Measurements from ENCODE around the gene ACSL5.
"Not testable (repeated sequence)": the region's sequence is repeated elsewhere in the genome, so short reads cannot be mapped to it uniquely, and the experiment has no call there.

The ACSL5 gene

GRCh38 chr10:112383325-112383724, 9.4 kb downstream of the ACSL5 start:
- DNase-seq (ENCODE audit: extremely low read depth, low read depth) = no peak

GRCh38 chr10:112384141-112384540, 10.2 kb downstream of the ACSL5 start:
- TF ChIP-seq CTCF (IDR thresholded peaks at IDR 0.05; ENCODE audit: low read depth, low read length, missing control alignments) = no peak
- DNase-seq (ENCODE audit: extremely low read depth, low read depth) = no peak
- no peak overlapping the region for H3K4me3 ChIP-seq (replicated peaks; ENCODE audit: low read depth, low read length)

More at GRCh38 chr10:112383325-112383724, 9.4 kb downstream of the ACSL5 start:
- H3K4me3 ChIP-seq (replicated peaks; ENCODE audit: low read depth, low read length) = no peak overlapping the region
- no peak for TF ChIP-seq CTCF (IDR thresholded peaks at IDR 0.05; ENCODE audit: low read depth, low read length, missing control alignments)

- DNase-seq (ENCODE audit: extremely low read depth, low read depth) = no peak
- no peak overlapping the region for H3K4me3 ChIP-seq (replicated peaks; ENCODE audit: low read depth, low read length)
- no peak for TF ChIP-seq CTCF (IDR thresholded peaks at IDR 0.05; ENCODE audit: low read depth, low read length, missing control alignments)
Observed at GRCh38 chr10:112385201-112385600, 11.3 kb downstream of the ACSL5 start.

GRCh38 chr10:112388056-112388455, 14.1 kb downstream of the ACSL5 start:
- not testable (repeated sequence) for DNase-seq (ENCODE audit: extremely low read depth, low read depth); H3K4me3 ChIP-seq (replicated peaks; ENCODE audit: low read depth, low read length)

GRCh38 chr10:112388548-112388947, 14.6 kb downstream of the ACSL5 start:
- H3K4me3 ChIP-seq (replicated peaks; ENCODE audit: low read depth, low read length) = no peak overlapping the region
- no peak for TF ChIP-seq CTCF (IDR thresholded peaks at IDR 0.05; ENCODE audit: low read depth, low read length, missing control alignments)
- no peak for DNase-seq (ENCODE audit: extremely low read depth, low read depth)

- H3K4me3 ChIP-seq (replicated peaks; ENCODE audit: low read depth, low read length) = no peak overlapping the region
- no peak for TF ChIP-seq CTCF (IDR thresholded peaks at IDR 0.05; ENCODE audit: low read depth, low read length, missing control alignments)
- peak; percentile 38 for DNase-seq (ENCODE audit: extremely low read depth, low read depth)
Observed at GRCh38 chr10:112389271-112389822, 15.4 kb downstream of the ACSL5 start.

GRCh38 chr10:112390125-112390703, 16.3 kb downstream of the ACSL5 start:
- DNase-seq (ENCODE audit: extremely low read depth, low read depth) = no peak
- H3K4me3 ChIP-seq (replicated peaks; ENCODE audit: low read depth, low read length) = no peak overlapping the region
- no peak for TF ChIP-seq CTCF (IDR thresholded peaks at IDR 0.05; ENCODE audit: low read depth, low read length, missing control alignments)
